Breast epithelium (tissue), 4 donors: Measurements from ENCODE around the gene CCDC86. TPM values are rescaled to one million over a fixed set of nuclear protein-coding genes. Genes with fewer than 3 reads are reported as not detected.

Experiments
- DNase-seq, 2 donors: peaks; one replicate each; pipeline ENCODE4 v3.0.0-alpha.2; 2019; ENCODE audit warnings: low spot score in 2 of 2
- H3K27ac ChIP-seq, 2 donors: fragments of 200-600 bp; sonication (generic) in 1 of 2; one replicate each; pipeline ENCODE4 v1.5.1; 2016 to 2019; ENCODE audit warnings: mild to moderate bottlenecking in 1 of 2
- H3K27me3 ChIP-seq, 2 donors: fragments of 200-600 bp; sonication (generic) in 1 of 2; one replicate each; pipeline versions ENCODE4 v1.5.1 to v1.6.0; 2017 to 2019; ENCODE audit warnings: control low read depth in 1 of 2, mild to moderate bottlenecking in 1 of 2
- H3K36me3 ChIP-seq: fragments of 200-600 bp; one replicate; pipeline ENCODE4 v1.5.1; 2019
- H3K4me1 ChIP-seq, 2 donors: fragments of 200-600 bp; sonication (generic); one replicate each; pipeline ENCODE4 v1.5.1; 2016 to 2019; ENCODE audit warnings: control low read depth in 1 of 2
- H3K4me3 ChIP-seq, 3 donors: fragments of 200-600 bp; sonication (generic); 1 replicate in 2 of 3; 2 replicates in 1 of 3; pipeline ENCODE4 v1.5.1; 2016 to 2019; ENCODE audit warnings: mild to moderate bottlenecking in 3 of 3, moderate library complexity in 2 of 3
- H3K9me3 ChIP-seq, 2 donors: fragments of 200-600 bp; sonication (generic) in 1 of 2; one replicate each; pipeline ENCODE4 v1.5.1; 2016 to 2019; ENCODE audit warnings: control low read depth in 1 of 2
- POLR2A ChIP-seq: fragments of 450-650 bp; IDR thresholded peaks from one replicate; pipeline ENCODE4 v1.6.1; 2016; ENCODE audit warnings: antibody characterized with exemption, mild to moderate bottlenecking, moderate library complexity
- POLR2AphosphoS5 ChIP-seq, 3 donors: sonication (generic); formaldehyde crosslinking; IDR thresholded peaks; one replicate each; pipeline ENCODE4 v1.6.1; 2017; ENCODE audit warnings: antibody characterized with exemption in 3 of 3
- intact Hi-C: fragments of 100-400 bp; cut with DNase I; formaldehyde crosslinking; loops from one replicate; pipeline ENCODE4 v1.15.1; 2023; ENCODE audit warnings: low total_unique reads
- total RNA-seq, 3 donors: library from RNA; depleted of rRNA; stranded (reverse); fragments of >200 nt; gene quantifications; one replicate each; pipeline ENCODE4 v1.1.0, GENCODE V29; 2016
- TF ChIP-seq, protein P1 (sequence below), 3 donors: fragments of 450-650 bp; IDR thresholded peaks; one replicate each; pipeline ENCODE4 v1.5.1; 2016 to 2017; ENCODE audit warnings: antibody characterized with exemption in 3 of 3, mild to moderate bottlenecking in 3 of 3, moderate library complexity in 3 of 3

The CCDC86 gene
- total RNA-seq, 3 donors from 2014 or later, result 17.8 to 22.9 (median 19.5) TPM

DNA sequence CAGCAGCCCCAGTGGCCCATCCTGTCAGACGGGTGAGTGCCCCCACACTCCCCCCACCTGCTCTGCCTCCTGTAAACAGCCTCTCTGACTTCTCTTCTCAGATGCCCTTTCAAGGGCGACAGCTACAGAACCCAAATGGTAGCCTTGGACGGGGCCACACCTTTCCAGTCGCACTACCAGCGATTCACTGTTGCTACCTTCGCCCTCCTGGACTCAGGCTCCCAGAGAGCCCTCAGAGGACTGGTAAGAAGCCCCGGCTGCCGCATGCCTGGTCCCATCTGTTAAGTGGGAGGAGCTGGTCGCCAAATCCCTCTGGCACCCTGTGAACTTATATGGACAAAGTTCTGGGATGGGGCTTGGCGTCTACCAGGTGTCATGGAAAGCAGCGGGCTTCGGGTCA, 31.6 kb downstream of the CCDC86 start:
- TF ChIP-seq, protein P1, sequence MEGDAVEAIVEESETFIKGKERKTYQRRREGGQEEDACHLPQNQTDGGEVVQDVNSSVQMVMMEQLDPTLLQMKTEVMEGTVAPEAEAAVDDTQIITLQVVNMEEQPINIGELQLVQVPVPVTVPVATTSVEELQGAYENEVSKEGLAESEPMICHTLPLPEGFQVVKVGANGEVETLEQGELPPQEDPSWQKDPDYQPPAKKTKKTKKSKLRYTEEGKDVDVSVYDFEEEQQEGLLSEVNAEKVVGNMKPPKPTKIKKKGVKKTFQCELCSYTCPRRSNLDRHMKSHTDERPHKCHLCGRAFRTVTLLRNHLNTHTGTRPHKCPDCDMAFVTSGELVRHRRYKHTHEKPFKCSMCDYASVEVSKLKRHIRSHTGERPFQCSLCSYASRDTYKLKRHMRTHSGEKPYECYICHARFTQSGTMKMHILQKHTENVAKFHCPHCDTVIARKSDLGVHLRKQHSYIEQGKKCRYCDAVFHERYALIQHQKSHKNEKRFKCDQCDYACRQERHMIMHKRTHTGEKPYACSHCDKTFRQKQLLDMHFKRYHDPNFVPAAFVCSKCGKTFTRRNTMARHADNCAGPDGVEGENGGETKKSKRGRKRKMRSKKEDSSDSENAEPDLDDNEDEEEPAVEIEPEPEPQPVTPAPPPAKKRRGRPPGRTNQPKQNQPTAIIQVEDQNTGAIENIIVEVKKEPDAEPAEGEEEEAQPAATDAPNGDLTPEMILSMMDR (IDR thresholded peaks at IDR 0.05), result no peak
- TF ChIP-seq POLR2AphosphoS5 (IDR thresholded peaks at IDR 0.05) (no peak), POLR2A (no peak)
- H3K4me3 ChIP-seq, result no peak overlapping the region
- intact Hi-C loops, result no loop called here
- no peaks in the 10 kb centered on the region for H3K36me3 ChIP-seq
- no peak for DNase-seq
- H3K27me3 ChIP-seq, result no peaks in the 10 kb centered on the region
- H3K27ac ChIP-seq, result no peak overlapping the region
- H3K9me3 ChIP-seq, result no peaks in the 10 kb centered on the region
- no peaks in the 10 kb centered on the region for H3K4me1 ChIP-seq

DNA sequence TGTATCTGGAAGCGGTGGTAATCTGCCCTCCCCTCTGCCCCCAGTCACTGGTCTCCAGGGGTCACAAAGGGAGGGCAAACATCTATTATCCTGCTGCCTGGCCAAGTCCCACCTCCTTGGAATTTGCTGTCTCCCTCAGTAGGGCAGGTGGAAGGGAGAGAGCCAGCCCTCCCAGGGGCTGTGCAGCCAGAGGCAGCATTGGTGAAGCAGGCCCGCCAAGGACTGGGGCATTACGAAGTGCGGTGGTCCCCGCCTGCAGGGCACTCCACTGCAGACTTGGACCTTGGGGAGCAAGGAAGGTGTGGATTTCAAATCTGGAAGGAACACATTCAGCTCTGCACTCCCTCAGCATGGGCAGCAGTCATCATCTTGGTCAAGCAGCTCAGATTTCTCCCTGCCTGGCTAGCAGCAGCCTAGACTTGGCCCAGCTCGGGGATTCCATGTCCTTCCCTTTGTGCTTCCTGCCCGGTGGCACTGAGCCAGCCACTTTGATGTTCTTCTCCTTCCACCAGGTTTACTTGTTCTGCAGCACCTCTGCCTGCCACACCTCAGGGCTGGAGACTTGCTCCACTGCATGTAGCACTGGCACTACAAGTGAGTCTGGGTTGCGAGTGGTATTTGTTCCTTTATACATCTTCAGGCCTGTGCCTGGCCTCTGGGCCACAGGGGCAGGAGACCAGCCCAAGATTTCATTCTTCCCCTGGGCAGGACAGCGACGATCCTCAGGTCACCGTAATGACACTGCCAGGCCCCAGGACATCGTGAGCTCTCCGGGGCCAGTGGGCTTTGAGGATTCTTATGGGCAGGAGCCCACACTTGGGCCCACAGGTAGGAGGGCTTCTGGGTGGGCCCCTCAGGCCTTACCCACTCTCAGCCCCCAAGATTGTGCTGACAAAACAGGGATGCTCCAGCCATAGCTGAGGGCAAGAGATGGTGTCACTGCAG, 32.8 kb downstream of the CCDC86 start:
- TF ChIP-seq, protein P1 (IDR thresholded peaks at IDR 0.05), result no peak
- Histone ChIP-seq H3K9me3 (no peaks in the 10 kb centered on the region), H3K36me3 (no peaks in the 10 kb centered on the region), H3K4me1 (no peaks in the 10 kb centered on the region), H3K4me3 (no peak overlapping the region), H3K27ac (no peak overlapping the region), H3K27me3 (no peaks in the 10 kb centered on the region)
- DNase-seq, result no peak
- intact Hi-C loops, result no loop called here

DNA sequence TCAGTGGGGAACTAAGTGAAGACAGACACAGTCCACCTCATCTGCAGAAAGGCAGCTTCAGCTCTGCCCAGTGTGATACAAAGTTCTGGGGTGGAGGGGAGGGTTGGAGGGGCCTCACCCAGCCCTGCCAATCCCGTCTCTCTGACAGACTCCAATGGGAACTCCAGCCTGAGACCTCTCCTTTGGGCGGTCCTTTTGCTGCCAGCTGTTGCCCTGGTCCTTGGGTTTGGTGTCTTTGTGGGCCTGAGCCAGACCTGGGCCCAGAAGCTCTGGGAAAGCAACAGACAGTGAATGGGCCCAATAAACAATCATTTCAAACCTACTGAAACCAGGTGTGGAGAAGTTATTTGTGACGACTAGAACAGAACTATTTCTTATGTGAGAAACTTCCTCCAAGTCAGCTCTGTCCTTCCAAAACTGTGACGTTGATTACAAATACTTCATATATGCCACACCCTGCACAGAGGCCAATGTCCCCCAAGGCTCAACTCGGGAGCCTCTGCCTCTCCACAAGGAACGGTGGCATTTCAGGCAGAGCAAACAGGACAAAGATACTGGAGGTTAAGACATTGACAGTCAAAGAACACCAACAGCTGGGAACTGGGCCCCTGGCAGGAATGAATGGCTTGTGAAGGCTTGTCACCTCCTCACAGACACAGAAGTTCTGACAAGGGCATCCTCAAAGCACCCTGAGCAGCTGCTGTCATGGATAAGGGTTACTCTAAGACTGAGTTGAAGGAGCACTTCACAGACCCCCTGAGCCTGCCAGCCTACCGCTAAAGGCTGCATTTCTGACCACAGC, 33.7 kb downstream of the CCDC86 start:
- H3K36me3 ChIP-seq, result no peaks in the 10 kb centered on the region
- intact Hi-C loops, result no loop called here
- no peak overlapping the region for H3K4me3 ChIP-seq
- no peaks in the 10 kb centered on the region for H3K9me3 ChIP-seq
- TF ChIP-seq, protein P1 (IDR thresholded peaks at IDR 0.05), result no peak
- TF ChIP-seq POLR2AphosphoS5 (IDR thresholded peaks at IDR 0.05) (no peak), POLR2A (no peak)
- no peak overlapping the region for H3K27ac ChIP-seq
- H3K27me3 ChIP-seq, result no peaks in the 10 kb centered on the region
- no peaks in the 10 kb centered on the region for H3K4me1 ChIP-seq
- DNase-seq, result no peak

DNA sequence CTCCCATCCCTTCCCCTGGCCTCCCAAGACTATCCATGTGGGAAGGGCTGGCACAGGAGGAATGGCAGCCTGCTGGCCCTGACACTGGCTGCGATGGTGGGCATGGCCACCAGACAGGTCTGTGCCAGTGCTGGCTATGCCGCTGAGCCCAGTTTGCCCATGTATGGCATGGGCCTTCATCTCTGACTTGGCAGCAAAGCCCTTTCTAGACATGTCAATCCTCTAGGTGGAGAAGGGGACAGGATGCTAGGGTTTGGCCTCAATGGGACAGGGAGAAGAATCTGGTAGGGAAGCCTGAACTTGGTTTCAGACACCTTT, 34.2 kb downstream of the CCDC86 start:
- H3K36me3 ChIP-seq, result no peaks in the 10 kb centered on the region
- no peak overlapping the region for H3K4me3 ChIP-seq

More for the DNA sequence above, 34.2 kb downstream of the CCDC86 start:
- TF ChIP-seq, protein P1 (IDR thresholded peaks at IDR 0.05), result no peak
- no peak for TF ChIP-seq POLR2AphosphoS5 (IDR thresholded peaks at IDR 0.05)
- TF ChIP-seq POLR2A, result no peak
- H3K27me3 ChIP-seq, result no peaks in the 10 kb centered on the region
- intact Hi-C loops, result no loop called here
- DNase-seq, result no peak
- no peaks in the 10 kb centered on the region for H3K4me1 ChIP-seq
- no peaks in the 10 kb centered on the region for H3K9me3 ChIP-seq
- H3K27ac ChIP-seq, result no peak overlapping the region
